ENCODE data around the gene NEK4.

GRCh38 chr3:52779011-52779836, 8.5 kb upstream of the NEK4 start:
- no peak for TF ChIP-seq CTCF (IDR thresholded peaks at IDR 0.05)
- no peak for TF ChIP-seq EZH2 (IDR thresholded peaks at IDR 0.05; ENCODE audit: borderline replicate concordance, insufficient read depth, low read depth, low read length, poor library complexity, severe bottlenecking)

Data from B cell (primary cell).